DOHH2 (cell line): ENCODE measurements around the gene DENND6A.

Experiments used
- H3F3A ChIP-seq: fragments of 200-600 bp; sonication (generic), shearing (Covaris generic); 2 replicates; pipeline ENCODE4 v1.6.0; 2016; ENCODE audit warnings: antibody characterized with exemption, mild to moderate bottlenecking; ENCODE audit not compliant: control insufficient read depth, insufficient read depth
- H3K27ac ChIP-seq: fragments of 200-600 bp; sonication (generic); 2 replicates; pipeline ENCODE4 v1.5.1; 2014; ENCODE audit warnings: low read depth, mild to moderate bottlenecking, low read length, moderate library complexity
- H3K27me3 ChIP-seq: fragments of 200-600 bp; sonication (generic); 2 replicates; pipeline ENCODE4 v1.6.1; 2014; ENCODE audit warnings: mild to moderate bottlenecking, low read length, mixed read lengths; ENCODE audit not compliant: control insufficient read depth
- H3K36me3 ChIP-seq: fragments of 200-600 bp; sonication (generic); 2 replicates; pipeline ENCODE4 v1.6.1; 2014; ENCODE audit warnings: mild to moderate bottlenecking, low read length, moderate library complexity, mixed read lengths; ENCODE audit not compliant: control insufficient read depth
- H3K4me1 ChIP-seq: fragments of 200-600 bp; sonication (generic); 2 replicates; pipeline ENCODE4 v1.6.1; 2014; ENCODE audit warnings: mild to moderate bottlenecking, low read length, mixed read lengths; ENCODE audit not compliant: control insufficient read depth
- H3K4me2 ChIP-seq: fragments of 200-600 bp; sonication (generic); 2 replicates; pipeline ENCODE4 v1.6.0; 2014; ENCODE audit warnings: mild to moderate bottlenecking, low read length, moderate library complexity
- H3K4me3 ChIP-seq: fragments of 200-600 bp; sonication (generic); 2 replicates; pipeline ENCODE4 v1.5.1; 2014; ENCODE audit warnings: mild to moderate bottlenecking, low read length, mixed read lengths
- H3K79me2 ChIP-seq: fragments of 200-600 bp; sonication (generic); 2 replicates; pipeline ENCODE4 v1.6.1; 2014; ENCODE audit warnings: mild to moderate bottlenecking, low read length, mixed read lengths; ENCODE audit not compliant: control insufficient read depth
- H3K9me2 ChIP-seq: fragments of 200-600 bp; sonication (generic); replicated peaks from 2 replicates; pipeline ENCODE4 v1.6.1; 2014; ENCODE audit warnings: mild to moderate bottlenecking, low read length, mixed read lengths; ENCODE audit not compliant: control insufficient read depth
- H3K9me3 ChIP-seq: fragments of 200-600 bp; sonication (generic); 2 replicates; pipeline ENCODE4 v1.6.1; 2014; ENCODE audit warnings: antibody characterized with exemption, low read length, mixed read lengths; ENCODE audit not compliant: control insufficient read depth, insufficient read depth
- H4K20me1 ChIP-seq: fragments of 200-600 bp; sonication (generic); 2 replicates; pipeline ENCODE4 v1.6.0; 2014; ENCODE audit warnings: low read depth, mild to moderate bottlenecking, antibody characterized with exemption, low read length, moderate library complexity; ENCODE audit not compliant: control insufficient read depth, insufficient read depth
- EZH2phosphoT487 ChIP-seq: fragments of 200-600 bp; sonication (generic); IDR thresholded peaks from 2 replicates; pipeline ENCODE4 v1.6.1; 2017; ENCODE audit warnings: borderline replicate concordance, mild to moderate bottlenecking, antibody characterized with exemption, low read length, moderate library complexity, mixed read lengths
- TF ChIP-seq, protein P1 (sequence below): fragments of 200-600 bp; sonication (generic); IDR thresholded peaks from one replicate; pipeline ENCODE4 v1.5.1; 2014; ENCODE audit warnings: antibody characterized with exemption, mild to moderate bottlenecking, low read depth, low read length; ENCODE audit not compliant: poor library complexity, severe bottlenecking

DENND6A gene

DNA sequence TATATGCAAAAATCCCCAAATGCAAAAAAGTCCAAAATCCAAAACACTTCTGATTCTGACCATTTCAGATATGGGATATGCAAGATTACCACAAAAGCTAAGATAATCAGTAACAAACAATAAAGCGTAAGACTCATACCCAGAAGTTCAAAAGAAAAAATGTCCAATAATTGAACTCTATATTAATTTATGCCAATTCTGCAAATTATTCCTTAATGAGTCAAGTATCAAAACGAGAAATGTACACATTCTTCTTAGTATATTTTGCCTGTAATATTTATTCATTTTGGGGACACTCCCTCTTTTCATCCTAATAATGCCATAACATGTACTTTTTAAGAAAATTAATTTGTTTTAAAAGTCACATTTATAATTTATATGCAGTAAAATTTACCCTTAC, 37.1 kb downstream of the DENND6A start:
- Histone ChIP-seq H3K36me3 (peaks cover 67% of the 10 kb centered on the region), H3K27ac (no peak overlapping the region), H3F3A (no peaks in the 10 kb centered on the region), H3K4me1 (no peaks in the 10 kb centered on the region), H3K79me2 (no peaks in the 10 kb centered on the region), H3K4me3 (no peak overlapping the region), H3K9me2 (no peaks in the 10 kb centered on the region), H3K4me2 (no peak overlapping the region), H3K27me3 (no peaks in the 10 kb centered on the region), H4K20me1 (no peaks in the 10 kb centered on the region), H3K9me3 (no peaks in the 10 kb centered on the region)
- TF ChIP-seq, protein P1, sequence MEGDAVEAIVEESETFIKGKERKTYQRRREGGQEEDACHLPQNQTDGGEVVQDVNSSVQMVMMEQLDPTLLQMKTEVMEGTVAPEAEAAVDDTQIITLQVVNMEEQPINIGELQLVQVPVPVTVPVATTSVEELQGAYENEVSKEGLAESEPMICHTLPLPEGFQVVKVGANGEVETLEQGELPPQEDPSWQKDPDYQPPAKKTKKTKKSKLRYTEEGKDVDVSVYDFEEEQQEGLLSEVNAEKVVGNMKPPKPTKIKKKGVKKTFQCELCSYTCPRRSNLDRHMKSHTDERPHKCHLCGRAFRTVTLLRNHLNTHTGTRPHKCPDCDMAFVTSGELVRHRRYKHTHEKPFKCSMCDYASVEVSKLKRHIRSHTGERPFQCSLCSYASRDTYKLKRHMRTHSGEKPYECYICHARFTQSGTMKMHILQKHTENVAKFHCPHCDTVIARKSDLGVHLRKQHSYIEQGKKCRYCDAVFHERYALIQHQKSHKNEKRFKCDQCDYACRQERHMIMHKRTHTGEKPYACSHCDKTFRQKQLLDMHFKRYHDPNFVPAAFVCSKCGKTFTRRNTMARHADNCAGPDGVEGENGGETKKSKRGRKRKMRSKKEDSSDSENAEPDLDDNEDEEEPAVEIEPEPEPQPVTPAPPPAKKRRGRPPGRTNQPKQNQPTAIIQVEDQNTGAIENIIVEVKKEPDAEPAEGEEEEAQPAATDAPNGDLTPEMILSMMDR, result no peak
- TF ChIP-seq EZH2phosphoT487, result no peak

DNA sequence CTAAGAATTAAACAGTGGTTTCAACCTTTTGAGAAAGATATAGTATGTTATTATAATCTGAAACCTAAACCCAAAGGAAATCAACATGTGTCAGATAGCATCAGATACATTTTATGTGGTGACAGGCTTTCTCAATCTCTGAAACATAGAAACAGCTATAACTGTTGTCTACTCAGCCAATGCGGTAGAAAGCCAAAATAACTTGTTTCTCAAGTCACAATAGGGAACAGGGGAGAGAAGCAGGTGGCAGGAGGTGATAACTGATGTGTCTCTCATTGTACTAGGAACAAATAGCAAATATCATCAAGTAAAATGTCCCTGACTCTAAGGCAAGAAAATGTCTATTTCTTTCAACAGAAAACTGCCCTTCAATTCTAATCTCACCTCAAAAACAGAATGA, 38.6 kb downstream of the DENND6A start:
- Histone ChIP-seq H3K27me3 (no peaks in the 10 kb centered on the region), H3K4me1 (no peaks in the 10 kb centered on the region), H3K27ac (no peak overlapping the region), H3K36me3 (peaks cover 61% of the 10 kb centered on the region), H4K20me1 (no peaks in the 10 kb centered on the region), H3K4me2 (no peak overlapping the region), H3K79me2 (no peaks in the 10 kb centered on the region), H3K9me2 (no peaks in the 10 kb centered on the region), H3F3A (no peaks in the 10 kb centered on the region), H3K4me3 (no peak overlapping the region), H3K9me3 (no peaks in the 10 kb centered on the region)
- no peak for TF ChIP-seq EZH2phosphoT487
- TF ChIP-seq, protein P1, result no peak

DNA sequence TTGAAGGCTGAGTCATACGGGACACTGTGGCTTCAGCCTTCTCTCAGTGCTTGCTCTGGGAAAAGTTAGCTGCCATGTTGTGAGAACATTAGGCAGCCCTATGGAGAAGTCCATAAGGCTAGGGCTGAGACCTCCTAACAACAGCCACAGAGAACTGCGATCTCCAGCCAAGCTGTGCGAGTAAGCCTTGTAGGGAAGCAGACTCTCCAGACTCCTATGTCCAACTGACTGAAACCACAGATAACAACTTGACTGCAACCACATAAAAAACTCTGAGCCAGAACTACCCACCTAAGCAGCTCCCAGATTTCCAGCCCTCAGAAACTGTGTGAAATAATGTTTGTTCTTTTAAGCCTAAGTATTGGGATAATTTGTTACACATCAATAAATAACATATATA, 40.7 kb downstream of the DENND6A start:
- no peak for TF ChIP-seq EZH2phosphoT487
- TF ChIP-seq, protein P1, result no peak
- H3K4me3 ChIP-seq, result no peak overlapping the region

More for the DNA sequence above, 40.7 kb downstream of the DENND6A start:
- peaks cover 61% of the 10 kb centered on the region for H3K36me3 ChIP-seq
- no peaks in the 10 kb centered on the region for H3K4me1 ChIP-seq
- H3K79me2 ChIP-seq, result no peaks in the 10 kb centered on the region
- no peak overlapping the region for H3K27ac ChIP-seq
- no peaks in the 10 kb centered on the region for H3K9me3 ChIP-seq
- H3K27me3 ChIP-seq, result no peaks in the 10 kb centered on the region
- H3K4me2 ChIP-seq, result no peak overlapping the region
- H3K9me2 ChIP-seq, result no peaks in the 10 kb centered on the region
- 0 out of 2 replicates have a peak, but pooled peaks cover under 1% of the 10 kb centered on the region for H3F3A ChIP-seq
- no peaks in the 10 kb centered on the region for H4K20me1 ChIP-seq
